GM12864 (cell line): ENCODE data around the gene IRF3.
A peak's percentile ranks its signal among the peaks of the same experiment; 100 is the strongest.

ENCODE experiments used
- DNase-seq: peaks from one replicate; pipeline ENCODE4 v3.0.0-alpha.2; 2011; ENCODE audit warnings: low read depth
- H3K4me3 ChIP-seq: 2 replicates; pipeline ENCODE4 v1.5.1; 2011; ENCODE audit warnings: mild to moderate bottlenecking, low read depth, low read length, control low read depth
- TF ChIP-seq, protein P1 (sequence below): IDR thresholded peaks from 2 replicates; pipeline ENCODE4 v1.5.1; 2011; ENCODE audit warnings: low read depth, mild to moderate bottlenecking, moderate library complexity, low read length, control low read depth, inconsistent platforms; ENCODE audit errors: missing control alignments

The IRF3 gene

GRCh38 chr19:49665351-49666119 is at the start of gene IRF3, which contains the start of gene BCL2L12:
Gene IRF3, minus strand, starts transcription at chr19:49665857. Its CDS starts 1,019 bp downstream, at chr19:49664838.
Gene BCL2L12, plus strand, starts transcription at chr19:49665933. Its CDS starts 760 bp downstream, at chr19:49666693.
- TF ChIP-seq, protein P1, sequence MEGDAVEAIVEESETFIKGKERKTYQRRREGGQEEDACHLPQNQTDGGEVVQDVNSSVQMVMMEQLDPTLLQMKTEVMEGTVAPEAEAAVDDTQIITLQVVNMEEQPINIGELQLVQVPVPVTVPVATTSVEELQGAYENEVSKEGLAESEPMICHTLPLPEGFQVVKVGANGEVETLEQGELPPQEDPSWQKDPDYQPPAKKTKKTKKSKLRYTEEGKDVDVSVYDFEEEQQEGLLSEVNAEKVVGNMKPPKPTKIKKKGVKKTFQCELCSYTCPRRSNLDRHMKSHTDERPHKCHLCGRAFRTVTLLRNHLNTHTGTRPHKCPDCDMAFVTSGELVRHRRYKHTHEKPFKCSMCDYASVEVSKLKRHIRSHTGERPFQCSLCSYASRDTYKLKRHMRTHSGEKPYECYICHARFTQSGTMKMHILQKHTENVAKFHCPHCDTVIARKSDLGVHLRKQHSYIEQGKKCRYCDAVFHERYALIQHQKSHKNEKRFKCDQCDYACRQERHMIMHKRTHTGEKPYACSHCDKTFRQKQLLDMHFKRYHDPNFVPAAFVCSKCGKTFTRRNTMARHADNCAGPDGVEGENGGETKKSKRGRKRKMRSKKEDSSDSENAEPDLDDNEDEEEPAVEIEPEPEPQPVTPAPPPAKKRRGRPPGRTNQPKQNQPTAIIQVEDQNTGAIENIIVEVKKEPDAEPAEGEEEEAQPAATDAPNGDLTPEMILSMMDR: no peak
- H3K4me3 ChIP-seq: peak within 1 kb of the TSS; percentile 94
- DNase-seq: peak; percentile 88

DNA sequence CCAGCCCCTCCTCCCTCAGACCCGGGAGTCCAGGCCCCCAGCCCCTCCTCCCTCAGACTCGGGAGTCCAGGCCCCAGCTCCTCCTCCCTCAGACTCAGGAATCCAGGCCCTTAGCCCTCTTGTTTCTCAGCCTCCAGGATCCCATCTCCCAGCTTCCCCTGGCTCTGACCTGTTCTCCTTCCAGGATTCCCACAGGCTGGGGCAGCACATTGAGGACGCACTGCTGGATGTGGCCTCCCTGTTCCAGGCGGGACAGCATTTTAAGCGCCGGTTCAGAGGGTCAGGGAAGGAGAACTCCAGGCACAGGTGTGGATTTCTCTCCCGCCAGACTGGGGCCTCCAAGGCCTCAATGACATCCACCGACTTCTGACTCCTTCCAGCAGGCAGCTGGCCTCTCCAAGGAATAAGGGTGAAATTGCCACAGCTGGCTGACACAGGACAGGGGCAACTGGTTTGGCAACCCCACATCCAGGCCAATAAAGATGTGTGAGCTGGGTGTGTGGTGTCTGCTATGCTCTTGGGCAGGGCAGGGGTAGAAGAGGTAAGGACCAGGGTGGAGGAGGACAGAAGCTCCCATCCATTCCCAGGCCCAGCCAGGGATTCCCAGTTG is 47.7 kb upstream of the IRF3 start:
- H3K4me3 ChIP-seq: no peak overlapping the region
- no peak for DNase-seq
- TF ChIP-seq, protein P1: no peak

GRCh38 chr19:49712397-49712859 is 46.8 kb upstream of the IRF3 start:
- TF ChIP-seq, protein P1: no peak
- no peak for DNase-seq

DNA sequence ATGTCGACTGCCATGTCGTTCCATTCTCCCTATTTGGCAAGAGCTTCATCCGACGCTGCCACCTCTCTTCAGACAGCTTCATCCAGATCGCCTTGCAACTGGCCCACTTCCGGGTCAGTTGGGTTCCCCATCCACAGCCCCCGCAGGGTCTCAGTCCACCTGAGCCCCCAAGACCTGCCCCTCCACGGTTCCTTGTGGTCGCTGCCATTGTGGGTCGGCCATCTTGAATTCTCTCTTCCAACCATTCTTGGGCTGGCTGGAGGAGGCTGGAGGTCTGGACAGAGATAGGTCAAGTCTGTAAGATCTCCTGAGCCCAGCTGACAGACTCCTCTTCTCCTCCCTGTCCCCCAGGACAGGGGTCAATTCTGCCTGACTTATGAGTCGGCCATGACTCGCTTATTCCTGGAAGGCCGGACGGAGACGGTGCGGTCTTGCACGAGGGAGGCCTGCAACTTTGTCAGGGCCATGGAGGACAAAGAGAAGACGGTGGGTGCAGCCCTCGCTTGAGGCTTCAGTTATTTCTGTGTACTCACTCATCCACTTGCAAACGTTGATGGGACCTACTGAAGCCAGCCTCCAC is 44.8 kb upstream of the IRF3 start:
- no peak for DNase-seq
- TF ChIP-seq, protein P1: no peak
- H3K4me3 ChIP-seq: no peak overlapping the region

More at GRCh38 chr19:49712397-49712859, 46.8 kb upstream of the IRF3 start:
- H3K4me3 ChIP-seq: no peak overlapping the region

GRCh38 chr19:49705919-49706318 is 40.3 kb upstream of the IRF3 start:
- TF ChIP-seq, protein P1: no peak
- DNase-seq: no peak
- H3K4me3 ChIP-seq: no peak overlapping the region

GRCh38 chr19:49704888-49705642 is 39.4 kb upstream of the IRF3 start:
- DNase-seq: no peak
- TF ChIP-seq, protein P1: no peak
- H3K4me3 ChIP-seq: no peak overlapping the region
